ENCODE results near the gene REC114. TPM values are rescaled to one million over a fixed set of nuclear protein-coding genes. Genes with fewer than 3 reads are reported as not detected.
"Not testable (repeated sequence)": the region's sequence is repeated elsewhere in the genome, so short reads cannot be mapped to it uniquely, and the experiment has no call there.

Gene REC114
- polyA plus RNA-seq, 1 experiment, result not detected

DNA sequence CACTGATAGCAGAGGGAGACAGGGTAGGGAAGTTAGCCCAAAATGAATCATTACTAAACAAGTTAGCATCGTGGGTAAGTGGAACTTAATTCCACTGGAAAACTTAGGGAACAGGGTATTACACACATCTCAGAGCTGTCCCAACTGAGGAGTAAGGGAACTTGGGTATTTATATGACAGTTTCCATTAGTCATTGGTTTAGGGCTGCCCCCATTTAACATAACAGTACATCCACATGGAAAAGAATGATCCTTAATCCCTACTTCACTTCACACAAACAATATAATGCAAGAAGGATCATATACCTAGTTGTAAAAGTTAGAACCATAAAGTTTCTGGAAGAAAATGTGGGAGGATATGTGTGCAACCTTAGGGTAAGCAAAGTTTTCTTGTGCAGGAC lies 4.3 kb upstream of the REC114 start:
- DNase-seq (ENCODE audit: low read depth), result no peak
- ChIA-PET CTCF (no interaction called here), POLR2A (no interaction called here)
- TF ChIP-seq CTCF (IDR thresholded peaks at IDR 0.05; ENCODE audit: insufficient read depth, low read depth, low read length), result no peak
- Histone ChIP-seq H3K27me3 (ENCODE audit: control insufficient read depth, insufficient read depth, low read length) (0 out of 2 replicates have a peak, but pooled peaks cover 5% of the 10 kb centered on the region), H3K4me3 (ENCODE audit: low read depth, low read length) (no peak overlapping the region), H3K36me3 (ENCODE audit: control insufficient read depth, insufficient read depth, low read length) (no peaks in the 10 kb centered on the region)

GRCh38 chr15:73440571-73440970 lies 2.4 kb upstream of the REC114 start:
- CTCF ChIA-PET, result interaction anchor here (1.2 kb wide), 1 partner anchor 17 kb away, joined by 3 read pairs; no protein-coding TSS in a partner anchor
- DNase-seq (ENCODE audit: low read depth), result no peak
- TF ChIP-seq CTCF (IDR thresholded peaks at IDR 0.05; ENCODE audit: insufficient read depth, low read depth, low read length), result no peak
- POLR2A ChIA-PET, result no interaction called here
- Histone ChIP-seq H3K27me3 (ENCODE audit: control insufficient read depth, insufficient read depth, low read length) (0 out of 2 replicates have a peak, but pooled peaks cover 5% of the 10 kb centered on the region), H3K36me3 (ENCODE audit: control insufficient read depth, insufficient read depth, low read length) (no peaks in the 10 kb centered on the region), H3K4me3 (ENCODE audit: low read depth, low read length) (no peak overlapping the region)

DNA sequence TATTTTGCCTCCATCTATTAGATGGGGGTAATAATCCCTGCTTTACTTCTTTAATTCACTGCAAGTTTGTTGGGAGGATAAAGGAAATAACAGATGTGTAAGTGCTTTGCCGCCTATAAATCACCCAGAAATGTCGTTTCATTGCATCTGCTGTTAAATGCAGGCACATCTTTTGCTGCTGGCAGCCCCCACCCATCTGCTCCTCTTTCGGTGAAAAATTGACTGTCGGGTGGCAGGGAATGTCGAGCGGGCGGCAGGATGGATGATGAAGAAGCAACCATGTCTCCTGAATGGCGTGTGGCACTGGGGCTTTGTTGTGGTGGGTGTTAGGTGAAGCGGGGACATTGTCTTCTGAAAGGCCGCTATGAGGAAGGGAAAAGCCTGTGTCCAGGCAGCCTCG lies 543 bp upstream of the REC114 start:
- TF ChIP-seq CTCF (IDR thresholded peaks at IDR 0.05; ENCODE audit: insufficient read depth, low read depth, low read length), result no peak
- Histone ChIP-seq H3K4me3 (ENCODE audit: low read depth, low read length) (no peak overlapping the region), H3K36me3 (ENCODE audit: control insufficient read depth, insufficient read depth, low read length) (no peaks in the 10 kb centered on the region), H3K27me3 (ENCODE audit: control insufficient read depth, insufficient read depth, low read length) (0 out of 2 replicates have a peak, but pooled peaks cover 5% of the 10 kb centered on the region)
- CTCF ChIA-PET, result no interaction called here
- DNase-seq (ENCODE audit: low read depth), result no peak
- POLR2A ChIA-PET, result no interaction called here

DNA sequence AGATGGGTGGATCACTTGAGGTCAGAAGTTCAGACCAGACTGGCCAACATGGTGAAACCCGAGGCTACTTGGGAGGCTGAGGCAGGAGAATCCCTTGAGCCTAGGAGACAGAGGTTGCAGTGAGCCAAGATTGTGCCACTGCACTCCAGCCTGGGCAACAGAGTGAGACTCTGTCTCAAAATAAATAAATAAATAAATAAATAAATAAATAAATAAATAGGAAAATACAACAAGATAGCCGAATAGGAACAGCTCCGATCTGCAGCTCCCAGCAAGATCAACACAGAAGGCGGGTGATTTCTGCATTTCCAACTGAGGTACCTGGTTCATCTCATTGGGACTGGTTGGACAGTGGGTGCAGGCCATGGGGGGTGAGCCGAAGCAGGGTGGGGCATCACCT lies 4.5 kb downstream of the REC114 start:
- H3K36me3 ChIP-seq (ENCODE audit: control insufficient read depth, insufficient read depth, low read length); DNase-seq (ENCODE audit: low read depth); POLR2A ChIA-PET; H3K4me3 ChIP-seq (ENCODE audit: low read depth, low read length); H3K27me3 ChIP-seq (ENCODE audit: control insufficient read depth, insufficient read depth, low read length); CTCF ChIA-PET: not testable (repeated sequence)

DNA sequence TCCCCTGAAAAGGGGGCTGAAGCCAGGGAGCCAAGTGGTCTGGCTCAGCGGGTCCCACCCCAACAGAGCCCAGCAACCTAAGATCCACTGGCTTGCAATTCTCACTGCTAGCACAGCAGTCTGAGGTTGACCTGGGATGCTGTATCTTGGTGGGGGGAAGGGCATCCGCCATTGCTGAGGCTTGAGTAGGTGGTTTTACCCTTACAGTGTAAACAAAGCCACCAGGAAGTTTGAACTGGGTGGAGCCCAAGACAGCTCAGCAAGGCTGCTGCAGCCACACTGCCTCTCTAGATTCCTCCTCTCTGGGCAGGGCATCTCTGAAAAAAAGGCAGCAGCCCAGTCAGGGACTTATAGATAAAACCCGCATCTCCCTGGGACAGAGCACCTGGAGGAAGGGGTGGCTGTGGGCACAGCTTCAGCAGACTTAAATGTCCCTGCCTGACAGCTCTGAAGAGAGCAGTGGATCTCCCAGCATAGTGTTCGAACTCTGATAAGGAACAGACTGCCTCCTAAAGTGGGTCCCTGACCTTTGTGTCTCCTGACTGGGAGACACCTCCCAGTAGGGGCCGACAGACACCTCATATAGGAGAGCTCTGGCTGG lies 5.3 kb downstream of the REC114 start:
- H3K4me3 ChIP-seq (ENCODE audit: low read depth, low read length); CTCF ChIA-PET; H3K27me3 ChIP-seq (ENCODE audit: control insufficient read depth, insufficient read depth, low read length); H3K36me3 ChIP-seq (ENCODE audit: control insufficient read depth, insufficient read depth, low read length); DNase-seq (ENCODE audit: low read depth); POLR2A ChIA-PET: not testable (repeated sequence)

DNA sequence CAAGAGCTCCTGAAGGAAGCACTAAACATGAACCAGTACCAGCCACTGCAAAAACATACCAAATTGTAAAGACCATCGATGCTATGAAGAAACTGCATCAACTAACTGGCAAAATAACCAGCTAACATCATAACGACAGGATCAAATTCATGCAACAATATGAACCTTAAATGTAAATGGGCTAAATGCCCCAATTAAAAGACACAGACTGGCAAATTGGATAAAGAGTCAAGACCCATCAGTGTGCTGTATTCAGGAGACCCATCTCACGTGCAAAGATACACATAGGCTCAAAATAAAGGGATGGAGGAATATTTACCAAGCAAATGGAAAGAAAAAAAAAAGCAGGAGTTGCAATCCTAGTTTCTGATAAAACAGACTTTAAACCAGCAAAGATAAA lies 7.0 kb downstream of the REC114 start:
- POLR2A ChIA-PET, CTCF ChIA-PET: not testable (repeated sequence)

DNA sequence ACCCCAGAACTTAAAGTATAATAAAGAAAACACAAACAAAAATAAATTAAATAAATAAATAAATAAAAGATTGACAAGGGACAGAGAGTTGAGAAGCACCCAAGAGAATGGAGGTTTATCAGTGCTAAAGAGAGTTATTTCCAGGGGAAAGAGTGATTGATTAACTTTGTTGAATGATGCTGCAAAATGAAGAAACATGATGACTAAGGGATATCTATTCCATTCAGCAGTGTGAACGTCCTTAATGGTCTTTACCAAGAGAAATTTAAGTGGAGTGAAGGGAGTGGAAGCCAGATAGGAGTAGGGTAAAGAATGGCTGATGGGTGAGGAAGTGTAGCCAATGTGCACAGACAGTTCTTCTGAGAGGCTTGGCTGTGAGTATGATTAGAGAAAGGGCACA lies 11.1 kb downstream of the REC114 start:
- no peak for TF ChIP-seq CTCF (IDR thresholded peaks at IDR 0.05; ENCODE audit: insufficient read depth, low read depth, low read length)
- no peaks in the 10 kb centered on the region for H3K27me3 ChIP-seq (ENCODE audit: control insufficient read depth, insufficient read depth, low read length)
- no peak overlapping the region for H3K4me3 ChIP-seq (ENCODE audit: low read depth, low read length)
- CTCF ChIA-PET, result no interaction called here
- POLR2A ChIA-PET, result no interaction called here
- DNase-seq (ENCODE audit: low read depth), result no peak
- no peaks in the 10 kb centered on the region for H3K36me3 ChIP-seq (ENCODE audit: control insufficient read depth, insufficient read depth, low read length)

More for the DNA sequence above, 7.0 kb downstream of the REC114 start:
- not testable (repeated sequence) for H3K36me3 ChIP-seq (ENCODE audit: control insufficient read depth, insufficient read depth, low read length); H3K27me3 ChIP-seq (ENCODE audit: control insufficient read depth, insufficient read depth, low read length); H3K4me3 ChIP-seq (ENCODE audit: low read depth, low read length); DNase-seq (ENCODE audit: low read depth)
